ENCODE measurements around the gene CCDC112.

The CCDC112 gene

GRCh38 chr5:115267617-115268016 is 28.8 kb downstream of the CCDC112 start:
- no peak for DNase-seq (ENCODE audit: low read depth in 1 of 2, low spot score in 1 of 2)
- Histone ChIP-seq H3K4me3 (replicated peaks; ENCODE audit: insufficient read depth, low read length) (no peak overlapping the region), H3K27ac (replicated peaks) (no peak overlapping the region), H3K27me3 (ENCODE audit: insufficient read depth, poor library complexity, severe bottlenecking) (no peaks in the 10 kb centered on the region)
- TF ChIP-seq POLR2AphosphoS5 (IDR thresholded peaks at IDR 0.05; ENCODE audit: low read depth) (no peak), GABPA (IDR thresholded peaks at IDR 0.05; ENCODE audit: low read depth) (no peak), CTCF (IDR thresholded peaks at IDR 0.05; ENCODE audit: insufficient read depth, low read length) (no peak), SPI1 (IDR thresholded peaks at IDR 0.05; ENCODE audit: borderline replicate concordance, low read depth) (no peak), REST (IDR thresholded peaks at IDR 0.05; ENCODE audit: insufficient replicate concordance, low read depth) (no peak)

- no peak overlapping the region for H3K27ac ChIP-seq (replicated peaks)
- no peak for TF ChIP-seq POLR2AphosphoS5 (IDR thresholded peaks at IDR 0.05; ENCODE audit: low read depth)
- no peak for TF ChIP-seq SPI1 (IDR thresholded peaks at IDR 0.05; ENCODE audit: borderline replicate concordance, low read depth)
- TF ChIP-seq REST (IDR thresholded peaks at IDR 0.05; ENCODE audit: insufficient replicate concordance, low read depth), result no peak
- no peak for TF ChIP-seq GABPA (IDR thresholded peaks at IDR 0.05; ENCODE audit: low read depth)
- TF ChIP-seq CTCF (IDR thresholded peaks at IDR 0.05; ENCODE audit: insufficient read depth, low read length), result no peak
- DNase-seq (ENCODE audit: low read depth in 1 of 2, low spot score in 1 of 2), result no peak
- H3K27me3 ChIP-seq (ENCODE audit: insufficient read depth, poor library complexity, severe bottlenecking), result no peaks in the 10 kb centered on the region
- H3K4me3 ChIP-seq (replicated peaks; ENCODE audit: insufficient read depth, low read length), result no peak overlapping the region
Measured at GRCh38 chr5:115265220-115265619, 31.2 kb downstream of the CCDC112 start.

GRCh38 chr5:115264786-115265185 is 31.7 kb downstream of the CCDC112 start:
- no peak overlapping the region for H3K4me3 ChIP-seq (replicated peaks; ENCODE audit: insufficient read depth, low read length)
- H3K27ac ChIP-seq (replicated peaks), result no peak overlapping the region
- no peak for DNase-seq (ENCODE audit: low read depth in 1 of 2, low spot score in 1 of 2)
- no peaks in the 10 kb centered on the region for H3K27me3 ChIP-seq (ENCODE audit: insufficient read depth, poor library complexity, severe bottlenecking)
- TF ChIP-seq CTCF (IDR thresholded peaks at IDR 0.05; ENCODE audit: insufficient read depth, low read length) (no peak), POLR2AphosphoS5 (IDR thresholded peaks at IDR 0.05; ENCODE audit: low read depth) (no peak), GABPA (IDR thresholded peaks at IDR 0.05; ENCODE audit: low read depth) (no peak), SPI1 (IDR thresholded peaks at IDR 0.05; ENCODE audit: borderline replicate concordance, low read depth) (no peak), REST (IDR thresholded peaks at IDR 0.05; ENCODE audit: insufficient replicate concordance, low read depth) (no peak)
